HG03060 (cell line): ENCODE data around the gene ARID3C.

Experiments
- ATAC-seq: cut with Tn5 transposase; IDR thresholded peaks from one replicate; pipeline ENCODE4 v1.9.1; 2021; ENCODE audit warnings: low read depth, moderate number of reproducible peaks; ENCODE audit not compliant: unreplicated experiment

ARID3C gene

GRCh38 chr9:34603610-34604231 is 25.1 kb downstream of the ARID3C start:
- ATAC-seq: no peak

GRCh38 chr9:34601937-34602573 is 26.8 kb downstream of the ARID3C start:
- ATAC-seq: no peak

GRCh38 chr9:34600908-34601307 is 28.0 kb downstream of the ARID3C start:
- no peak for ATAC-seq

GRCh38 chr9:34599546-34599945 is 29.3 kb downstream of the ARID3C start:
- ATAC-seq: no peak

- ATAC-seq: no peak
These were observed 34.7 kb downstream of the ARID3C start for GRCh38 chr9:34594177-34594576.

- ATAC-seq: no peak
These were observed 35.8 kb downstream of the ARID3C start for GRCh38 chr9:34592895-34593601.

GRCh38 chr9:34591917-34592866 is 36.7 kb downstream of the ARID3C start:
- no peak for ATAC-seq

- no peak for ATAC-seq
These were observed 37.5 kb downstream of the ARID3C start for GRCh38 chr9:34591248-34591916.

GRCh38 chr9:34590381-34591247 is 38.3 kb downstream of the ARID3C start:
- no peak for ATAC-seq

GRCh38 chr9:34589636-34590380 is 39.1 kb downstream of the ARID3C start, which contains the start of gene CNTFR:
Gene CNTFR (minus strand): TSS chr9:34589724. CDS start chr9:34568981, 20,743 bp downstream.
- ATAC-seq: no peak

GRCh38 chr9:34588671-34589635 is 39.9 kb downstream of the ARID3C start:
- no peak for ATAC-seq

GRCh38 chr9:34587271-34587670 is 41.6 kb downstream of the ARID3C start:
- no peak for ATAC-seq

- no peak for ATAC-seq
These were observed 42.8 kb downstream of the ARID3C start for GRCh38 chr9:34585946-34586669.

GRCh38 chr9:34584970-34585369 is 43.9 kb downstream of the ARID3C start:
- no peak for ATAC-seq

- ATAC-seq: no peak
These were observed 46.1 kb downstream of the ARID3C start for GRCh38 chr9:34582787-34583186.

- no peak for ATAC-seq
These were observed 47.5 kb downstream of the ARID3C start for GRCh38 chr9:34581318-34581717.

GRCh38 chr9:34580358-34580757 is 48.5 kb downstream of the ARID3C start:
- ATAC-seq: no peak
